GM18526 (cell line): ENCODE data around the gene UMAD1.

Source experiments
- POLR2A ChIP-seq: IDR thresholded peaks from 3 replicates; pipeline ENCODE4 v1.6.1; 2011; ENCODE audit not compliant: insufficient read length; ENCODE audit errors: extremely low read depth

Gene UMAD1

DNA sequence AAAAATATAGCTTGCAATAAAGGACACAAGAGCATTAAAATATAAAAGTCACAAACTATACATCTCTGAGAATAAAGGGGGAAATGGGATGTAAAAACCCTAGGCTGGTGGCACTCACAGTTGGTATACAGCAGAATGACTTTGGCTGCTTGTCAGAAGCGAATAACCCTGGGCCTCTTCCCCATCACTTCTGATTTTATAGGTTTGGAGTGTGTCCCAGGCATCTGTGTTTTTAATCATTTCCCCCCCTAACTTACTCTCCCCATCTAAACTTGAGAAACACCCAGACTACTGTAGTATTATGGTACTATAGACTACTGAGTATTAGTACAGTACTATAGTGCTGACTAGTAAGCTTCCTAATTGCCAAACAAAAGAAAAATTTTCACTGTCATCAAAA is 79.6 kb downstream of the UMAD1 start:
- no peak for TF ChIP-seq POLR2A

DNA sequence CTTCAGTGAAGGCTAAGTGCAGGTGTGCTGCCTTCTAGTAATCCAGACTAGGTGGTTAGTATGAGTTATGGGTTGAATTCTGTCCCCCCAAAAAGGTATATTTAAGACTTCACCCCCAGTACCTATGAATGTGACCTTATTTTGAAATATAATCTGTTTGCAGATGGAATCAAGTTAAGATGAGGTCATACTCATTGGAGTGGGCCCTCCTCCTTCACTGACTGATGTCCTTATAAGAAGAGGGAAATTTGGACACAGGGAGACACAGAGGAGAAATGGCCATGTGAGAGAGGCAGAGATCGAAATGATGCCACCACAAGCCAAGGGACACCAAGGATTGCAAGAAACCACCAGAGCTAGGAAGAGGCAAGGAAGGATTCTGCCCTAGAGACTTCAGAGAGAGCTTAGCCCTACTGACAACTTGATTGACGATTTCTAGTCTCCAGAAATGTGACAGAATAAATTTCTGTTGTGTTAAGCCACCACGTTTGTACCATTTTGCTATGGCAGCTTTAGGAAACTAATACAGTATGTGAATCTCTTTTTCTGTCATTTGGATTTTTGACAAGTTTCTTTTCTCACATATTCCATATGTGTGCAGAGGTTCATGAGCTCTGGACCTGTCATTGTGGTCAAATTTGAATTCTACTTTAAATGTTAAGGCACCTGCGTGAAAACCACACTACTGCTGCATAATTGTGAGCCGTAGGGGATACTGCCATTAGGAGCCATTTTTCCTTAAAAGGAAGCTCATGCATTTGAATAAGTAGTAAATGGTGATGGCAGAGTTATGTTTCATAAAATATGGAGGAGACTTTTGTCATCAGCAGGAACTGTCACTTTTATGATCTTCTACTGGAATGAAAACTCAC is 80.4 kb downstream of the UMAD1 start:
- TF ChIP-seq POLR2A = no peak

DNA sequence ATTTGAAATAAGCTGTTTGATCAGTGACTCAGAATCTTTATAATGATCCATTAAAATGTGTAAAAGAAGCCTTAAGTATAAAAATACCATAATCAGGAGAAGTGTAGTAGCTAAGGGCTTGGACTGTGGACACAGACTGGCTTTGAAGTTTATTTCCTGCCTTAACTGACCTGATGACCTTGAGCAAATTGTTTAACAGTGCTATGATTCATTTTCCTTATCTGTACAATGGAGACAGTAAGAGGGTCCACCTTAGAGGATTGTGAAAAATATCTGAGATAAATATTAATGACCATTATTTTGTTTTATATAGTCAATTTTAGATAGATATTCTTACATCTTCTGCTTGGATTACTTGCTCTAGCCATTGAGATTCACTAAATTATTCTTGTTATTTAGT is 91.2 kb downstream of the UMAD1 start:
- TF ChIP-seq POLR2A = no peak

DNA sequence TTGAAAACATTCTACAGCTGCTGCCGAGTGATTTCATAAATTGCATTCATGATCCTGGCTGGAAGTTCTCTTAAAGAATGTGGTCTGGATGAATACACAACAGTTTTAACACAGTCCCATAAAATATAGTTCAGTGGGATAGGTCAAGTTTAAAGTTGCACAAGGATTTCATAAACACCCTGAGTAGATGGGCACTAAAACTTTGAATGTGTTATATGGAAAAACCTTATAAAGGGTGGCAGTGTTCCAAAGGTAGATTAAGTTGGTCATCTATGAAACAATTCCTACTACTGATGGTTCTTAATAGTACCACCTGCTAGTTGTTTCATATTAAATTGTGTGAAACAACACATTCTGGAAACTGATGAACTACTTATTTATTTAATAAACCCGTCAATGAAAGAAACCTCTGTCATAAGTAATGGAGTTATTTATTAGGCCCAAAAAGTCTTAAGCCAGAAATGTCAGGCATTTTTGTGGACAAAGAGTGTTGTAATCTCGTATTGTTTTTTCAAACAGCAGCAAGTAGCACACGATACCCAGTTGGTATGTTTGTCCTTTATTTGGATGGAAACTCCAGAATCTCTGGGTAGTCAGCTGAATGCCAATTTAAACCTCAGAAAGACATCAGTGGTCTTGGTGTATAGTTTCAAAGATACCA is 92.2 kb downstream of the UMAD1 start:
- no peak for TF ChIP-seq POLR2A

DNA sequence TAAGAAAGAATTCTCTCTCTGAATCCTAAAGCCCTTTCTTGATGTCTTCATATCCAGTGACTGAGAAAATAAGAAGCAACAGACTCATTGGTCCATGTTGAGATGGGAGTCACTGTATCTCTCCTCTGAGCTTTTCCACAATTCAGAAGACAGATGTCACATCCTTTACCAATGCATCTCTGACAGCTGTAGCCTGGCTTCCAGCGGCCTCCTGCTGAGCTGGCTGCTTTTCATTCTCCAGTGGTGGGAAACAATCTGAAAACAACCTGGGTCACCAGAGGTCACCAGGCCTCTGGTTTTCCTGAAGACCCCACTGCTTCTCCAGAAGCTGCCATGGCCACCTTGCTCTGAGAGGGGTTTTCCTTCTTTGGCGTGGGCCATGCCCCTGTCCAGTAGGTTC is 96.1 kb downstream of the UMAD1 start:
- no peak for TF ChIP-seq POLR2A

DNA sequence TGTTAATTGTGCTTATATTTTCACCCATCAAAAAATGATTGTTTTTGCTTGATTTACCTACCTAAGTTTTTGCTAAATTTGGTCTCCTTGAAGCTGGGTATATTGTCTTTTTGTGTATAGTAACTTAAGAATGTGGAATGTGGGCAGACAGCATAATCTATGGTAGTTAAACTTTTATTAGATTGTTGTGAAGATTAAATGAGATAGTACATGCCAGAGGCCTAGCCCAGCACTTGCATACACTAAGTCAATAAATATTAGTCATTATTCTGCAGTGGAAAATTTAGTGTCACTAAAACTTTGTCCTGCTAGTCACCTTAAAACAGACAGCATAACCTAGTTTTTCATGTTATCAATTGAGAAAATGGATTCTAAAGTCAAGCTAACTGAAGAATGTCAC is 97.1 kb downstream of the UMAD1 start:
- no peak for TF ChIP-seq POLR2A

DNA sequence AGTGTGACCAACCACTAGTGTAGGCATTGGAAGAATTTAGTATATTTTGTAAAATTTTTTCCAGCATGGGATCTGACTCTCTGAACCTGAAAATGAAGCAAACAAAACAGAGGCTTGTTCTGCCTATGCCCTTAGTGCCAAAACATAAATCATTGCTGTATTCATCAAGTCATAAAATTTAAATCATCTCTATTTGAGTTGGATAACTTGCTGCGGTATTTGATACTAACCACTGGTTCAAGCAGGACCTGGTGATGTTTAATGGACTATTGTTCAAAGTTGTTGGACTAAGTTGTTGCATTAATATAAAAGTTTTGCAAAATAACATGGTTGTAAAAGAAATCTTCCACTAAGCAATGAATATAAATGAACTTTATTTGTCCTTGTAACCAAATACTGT is 97.6 kb downstream of the UMAD1 start:
- no peak for TF ChIP-seq POLR2A

DNA sequence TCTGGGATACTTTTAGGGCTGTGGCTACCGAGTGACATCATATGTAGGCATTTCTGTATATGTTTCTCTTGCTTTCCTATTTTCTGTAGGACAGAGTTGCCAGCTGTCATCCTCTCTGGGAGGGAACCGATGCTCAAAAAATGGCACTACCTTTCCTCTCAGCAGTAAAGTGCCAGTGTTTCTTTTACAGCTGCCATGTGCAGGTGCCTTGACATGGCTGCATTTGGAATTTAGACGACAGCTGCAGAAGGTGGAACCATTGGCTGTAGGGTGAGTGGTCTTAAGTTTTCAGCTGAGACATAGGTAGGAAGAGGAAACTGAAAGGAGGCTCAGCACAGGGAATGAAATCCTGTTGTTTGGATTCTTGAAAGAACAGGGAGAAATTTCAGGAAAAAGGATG is 98.1 kb downstream of the UMAD1 start:
- no peak for TF ChIP-seq POLR2A

DNA sequence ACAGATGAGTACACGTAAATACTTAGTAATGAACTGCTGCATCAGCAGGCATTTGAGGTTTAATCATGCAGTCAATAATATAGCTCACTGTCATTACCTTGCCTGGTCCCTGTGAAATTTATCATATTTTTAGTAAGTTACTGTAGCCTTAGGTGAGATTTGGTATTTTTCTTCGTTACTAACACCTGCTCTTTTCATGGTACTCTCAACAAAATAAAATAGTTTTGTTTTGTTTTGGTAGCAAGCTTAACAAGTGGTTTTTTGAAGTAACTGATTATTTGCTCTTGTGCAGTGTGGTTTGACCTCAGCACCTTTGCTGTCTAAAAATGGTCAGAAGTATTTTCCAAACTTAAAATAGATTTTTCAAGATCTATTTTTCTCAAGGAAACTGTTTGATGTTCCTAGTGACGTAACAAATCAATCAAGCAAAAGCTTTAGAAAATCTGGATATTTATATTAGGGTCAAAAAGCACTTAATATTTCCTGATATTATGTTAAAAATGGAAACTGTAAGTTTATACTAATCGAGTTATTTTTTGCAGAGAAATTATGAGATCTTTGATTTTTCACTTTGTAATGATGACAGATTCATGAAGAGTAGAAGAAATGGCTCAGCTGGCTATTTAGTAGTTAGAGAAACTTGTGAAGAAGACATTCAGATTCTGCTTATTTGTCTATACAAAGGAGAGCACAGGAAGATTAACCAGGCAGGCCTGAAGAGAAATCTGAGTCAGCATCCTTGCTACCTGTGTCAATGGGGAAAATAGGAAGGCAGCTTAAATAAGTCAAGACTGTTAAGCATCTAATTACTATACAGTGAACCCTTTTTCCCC is 98.9 kb downstream of the UMAD1 start:
- no peak for TF ChIP-seq POLR2A

DNA sequence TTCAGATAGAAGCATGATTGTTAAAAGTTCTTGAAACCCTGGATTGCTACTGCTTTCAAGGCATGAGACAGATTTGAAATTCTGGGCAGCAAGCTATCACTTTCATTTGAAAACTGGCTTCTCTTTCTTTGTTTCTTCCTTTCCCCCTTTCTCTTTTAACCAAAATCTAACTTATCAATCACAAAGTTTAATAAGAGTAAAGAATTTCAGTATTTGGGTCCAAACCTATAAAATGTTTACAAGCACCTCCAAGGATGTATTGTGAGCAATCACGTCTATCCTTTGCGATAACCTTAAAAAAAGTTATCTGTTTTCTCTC is 99.4 kb downstream of the UMAD1 start:
- TF ChIP-seq POLR2A = no peak

DNA sequence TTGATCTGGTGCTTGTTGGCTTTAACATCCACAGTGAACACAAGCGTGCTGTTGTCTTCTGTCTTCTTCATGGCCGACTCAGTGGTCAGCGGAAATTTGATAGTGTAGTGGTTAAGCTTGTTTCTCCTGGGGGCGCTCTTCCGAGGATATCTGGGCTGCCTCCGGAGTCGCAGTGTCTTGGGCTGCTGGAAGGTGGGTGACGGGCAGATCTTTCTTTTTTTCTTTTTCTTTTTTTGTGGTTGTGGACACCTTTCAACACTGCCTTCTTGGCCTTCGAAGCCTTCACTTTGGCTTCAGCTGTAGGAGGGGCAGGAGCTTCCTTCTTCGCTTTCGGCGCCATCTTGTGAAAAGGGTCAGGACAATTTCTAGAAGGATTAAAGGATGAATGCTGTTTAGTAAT is 101.7 kb downstream of the UMAD1 start:
- TF ChIP-seq POLR2A = no peak

DNA sequence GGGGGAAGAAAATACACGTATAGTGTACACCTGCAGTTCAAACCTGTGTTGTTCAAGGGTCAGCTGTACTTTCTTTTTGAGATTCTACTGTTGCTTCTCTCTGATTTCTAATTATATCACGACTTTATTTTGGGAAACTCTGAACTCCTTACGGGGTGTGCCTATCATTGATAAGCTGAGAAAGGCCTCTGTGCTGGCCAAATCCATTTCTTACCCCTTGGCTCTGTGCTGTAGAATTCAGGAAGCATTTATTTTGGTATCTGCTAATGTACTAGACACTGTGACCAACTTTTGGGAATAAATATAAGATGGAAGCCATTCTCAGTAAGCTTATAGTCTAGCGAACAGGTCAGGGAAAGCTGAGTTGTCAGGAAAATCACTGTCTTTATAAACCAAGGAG is 104.7 kb downstream of the UMAD1 start:
- no peak for TF ChIP-seq POLR2A

DNA sequence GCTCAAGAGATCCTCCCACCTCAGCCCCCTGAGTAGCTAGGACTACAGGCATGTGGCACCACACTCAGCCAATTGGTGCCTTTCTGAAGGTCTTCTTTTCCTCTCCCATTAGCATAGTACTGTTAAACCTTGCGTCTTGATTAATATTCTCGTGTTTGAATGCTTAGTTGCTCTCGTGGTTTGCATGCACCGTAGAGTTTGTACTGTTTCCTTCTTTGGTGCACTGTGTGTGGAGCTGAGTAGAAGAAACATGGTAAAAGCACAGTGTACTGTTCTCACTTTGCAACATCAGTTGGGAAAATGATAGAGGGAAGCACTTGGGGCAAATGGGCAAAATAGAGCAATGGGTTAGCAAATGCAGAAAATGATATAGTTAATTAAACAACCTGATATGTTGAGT is 105.4 kb downstream of the UMAD1 start:
- TF ChIP-seq POLR2A = no peak

DNA sequence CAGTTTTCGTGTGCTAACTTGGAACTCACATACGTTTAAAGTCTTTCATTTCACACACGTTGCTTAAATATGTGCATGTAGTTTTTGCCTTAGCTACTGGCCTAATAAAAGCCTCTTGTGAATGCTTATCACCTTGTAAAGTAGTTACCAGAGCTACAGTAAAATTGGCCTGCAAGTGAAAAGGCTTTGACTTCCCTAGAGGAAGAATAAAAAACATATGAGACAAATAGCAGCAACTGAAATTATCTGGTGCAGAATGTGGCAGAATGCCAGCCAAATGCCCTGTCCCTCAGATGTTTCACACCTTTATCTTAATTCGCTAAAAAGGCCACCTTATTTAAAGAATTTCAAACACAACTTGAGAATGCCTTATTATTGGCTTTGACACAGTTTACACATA is 105.9 kb downstream of the UMAD1 start:
- no peak for TF ChIP-seq POLR2A

DNA sequence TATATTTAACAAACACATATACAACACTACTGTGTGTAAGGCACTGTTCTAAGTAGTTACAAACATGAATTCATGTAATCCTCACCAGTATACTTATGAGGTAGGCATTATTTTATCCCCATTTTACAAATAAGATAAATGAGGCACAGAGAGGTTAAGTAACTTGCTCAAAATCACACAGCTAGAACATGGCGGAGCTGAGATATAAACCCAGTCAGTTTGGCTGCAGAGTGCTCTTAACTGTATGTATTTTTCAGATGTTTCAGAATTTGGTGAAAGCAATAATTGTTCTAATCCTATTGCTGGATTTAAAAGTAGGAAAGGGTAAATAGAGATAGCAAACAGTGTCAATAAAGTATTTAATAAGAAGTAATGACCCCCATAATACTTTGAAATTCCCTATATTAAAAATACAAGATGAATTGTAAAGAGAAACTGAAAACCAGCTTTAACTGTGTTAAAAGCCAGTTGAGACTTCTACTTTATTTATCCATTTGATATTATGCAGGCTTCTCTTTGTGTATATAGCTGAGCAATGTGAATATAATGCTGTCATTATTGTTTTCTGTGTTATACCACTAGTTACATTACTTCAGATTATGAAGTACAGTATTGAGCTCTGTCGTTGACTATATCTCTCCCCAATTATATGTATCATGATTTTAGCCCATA is 110.2 kb downstream of the UMAD1 start:
- no peak for TF ChIP-seq POLR2A
